GM10248 (cell line): Measurements from ENCODE around the gene SMARCA4.

ENCODE experiments used
- CTCF ChIA-PET: fragments of 300-600 bp; sonication (Branson Sonifier 250); formaldehyde crosslinking; extraction: SDS; loops from one replicate; lab custom pipeline; 2021; ENCODE audit warnings: antibody characterized with exemption; lab: Yijun Ruan, JAX
- POLR2A ChIA-PET: fragments of 350-650 bp; sonication (Branson Sonifier 250); formaldehyde crosslinking; extraction: SDS; loops from one replicate; lab custom pipeline; 2020; ENCODE audit warnings: antibody characterized with exemption; lab: Yijun Ruan, JAX
- DNase-seq: peaks from one replicate; pipeline ENCODE4 v3.0.0; 2012; ENCODE audit errors: extremely low spot score
- TF ChIP-seq, protein P1 (sequence below): IDR thresholded peaks from 2 replicates; pipeline ENCODE4 v1.5.1; 2012; ENCODE audit warnings: mild to moderate bottlenecking, low read depth; ENCODE audit errors: extremely low read depth, missing control alignments, control extremely low read depth

SMARCA4 gene

DNA sequence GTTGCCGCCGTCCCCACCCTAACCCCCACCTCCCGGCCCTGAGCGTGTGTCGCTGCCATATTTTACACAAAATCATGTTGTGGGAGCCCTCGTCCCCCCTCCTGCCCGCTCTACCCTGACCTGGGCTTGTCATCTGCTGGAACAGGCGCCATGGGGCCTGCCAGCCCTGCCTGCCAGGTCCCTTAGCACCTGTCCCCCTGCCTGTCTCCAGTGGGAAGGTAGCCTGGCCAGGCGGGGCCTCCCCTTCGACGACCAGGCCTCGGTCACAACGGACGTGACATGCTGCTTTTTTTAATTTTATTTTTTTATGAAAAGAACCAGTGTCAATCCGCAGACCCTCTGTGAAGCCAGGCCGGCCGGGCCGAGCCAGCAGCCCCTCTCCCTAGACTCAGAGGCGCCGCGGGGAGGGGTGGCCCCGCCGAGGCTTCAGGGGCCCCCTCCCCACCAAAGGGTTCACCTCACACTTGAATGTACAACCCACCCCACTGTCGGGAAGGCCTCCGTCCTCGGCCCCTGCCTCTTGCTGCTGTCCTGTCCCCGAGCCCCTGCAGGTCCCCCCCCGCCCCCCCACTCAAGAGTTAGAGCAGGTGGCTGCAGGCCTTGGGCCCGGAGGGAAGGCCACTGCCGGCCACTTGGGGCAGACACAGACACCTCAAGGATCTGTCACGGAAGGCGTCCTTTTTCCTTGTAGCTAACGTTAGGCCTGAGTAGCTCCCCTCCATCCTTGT is 38.8 kb upstream of the SMARCA4 start:
- DNase-seq, result no peak
- TF ChIP-seq, protein P1, sequence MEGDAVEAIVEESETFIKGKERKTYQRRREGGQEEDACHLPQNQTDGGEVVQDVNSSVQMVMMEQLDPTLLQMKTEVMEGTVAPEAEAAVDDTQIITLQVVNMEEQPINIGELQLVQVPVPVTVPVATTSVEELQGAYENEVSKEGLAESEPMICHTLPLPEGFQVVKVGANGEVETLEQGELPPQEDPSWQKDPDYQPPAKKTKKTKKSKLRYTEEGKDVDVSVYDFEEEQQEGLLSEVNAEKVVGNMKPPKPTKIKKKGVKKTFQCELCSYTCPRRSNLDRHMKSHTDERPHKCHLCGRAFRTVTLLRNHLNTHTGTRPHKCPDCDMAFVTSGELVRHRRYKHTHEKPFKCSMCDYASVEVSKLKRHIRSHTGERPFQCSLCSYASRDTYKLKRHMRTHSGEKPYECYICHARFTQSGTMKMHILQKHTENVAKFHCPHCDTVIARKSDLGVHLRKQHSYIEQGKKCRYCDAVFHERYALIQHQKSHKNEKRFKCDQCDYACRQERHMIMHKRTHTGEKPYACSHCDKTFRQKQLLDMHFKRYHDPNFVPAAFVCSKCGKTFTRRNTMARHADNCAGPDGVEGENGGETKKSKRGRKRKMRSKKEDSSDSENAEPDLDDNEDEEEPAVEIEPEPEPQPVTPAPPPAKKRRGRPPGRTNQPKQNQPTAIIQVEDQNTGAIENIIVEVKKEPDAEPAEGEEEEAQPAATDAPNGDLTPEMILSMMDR, result no peak
- CTCF ChIA-PET, result interaction anchor here (1.0 to 1.2 kb wide), 2 partner anchors 15 to 20 kb away, joined by 3 to 4 read pairs; no protein-coding TSS in a partner anchor
- POLR2A ChIA-PET, result no interaction called here

DNA sequence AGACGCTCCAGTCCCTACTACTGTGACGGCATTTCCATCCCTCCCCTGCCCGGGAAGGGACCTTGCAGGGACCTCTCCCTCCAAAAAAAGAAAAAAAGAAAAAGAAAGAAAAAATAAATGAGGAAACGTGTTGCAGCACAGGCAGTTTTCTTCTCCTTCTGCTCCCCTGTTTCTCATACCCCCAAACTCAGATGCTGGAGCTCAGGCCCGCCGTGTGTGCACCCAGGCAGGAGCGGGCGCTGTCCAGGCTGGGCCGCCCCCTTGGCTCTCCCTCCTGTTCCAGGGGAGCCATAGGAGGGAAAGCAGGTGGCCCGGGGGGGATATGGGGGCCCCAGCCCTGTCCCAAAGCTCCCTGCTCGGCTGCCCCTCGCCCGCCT is 38.2 kb upstream of the SMARCA4 start:
- ChIA-PET POLR2A (no interaction called here), CTCF (interaction anchor here (1.0 to 1.2 kb wide), 2 partner anchors 15 to 19 kb away, joined by 3 to 4 read pairs; no protein-coding TSS in a partner anchor)
- TF ChIP-seq, protein P1, result no peak
- DNase-seq, result no peak

DNA sequence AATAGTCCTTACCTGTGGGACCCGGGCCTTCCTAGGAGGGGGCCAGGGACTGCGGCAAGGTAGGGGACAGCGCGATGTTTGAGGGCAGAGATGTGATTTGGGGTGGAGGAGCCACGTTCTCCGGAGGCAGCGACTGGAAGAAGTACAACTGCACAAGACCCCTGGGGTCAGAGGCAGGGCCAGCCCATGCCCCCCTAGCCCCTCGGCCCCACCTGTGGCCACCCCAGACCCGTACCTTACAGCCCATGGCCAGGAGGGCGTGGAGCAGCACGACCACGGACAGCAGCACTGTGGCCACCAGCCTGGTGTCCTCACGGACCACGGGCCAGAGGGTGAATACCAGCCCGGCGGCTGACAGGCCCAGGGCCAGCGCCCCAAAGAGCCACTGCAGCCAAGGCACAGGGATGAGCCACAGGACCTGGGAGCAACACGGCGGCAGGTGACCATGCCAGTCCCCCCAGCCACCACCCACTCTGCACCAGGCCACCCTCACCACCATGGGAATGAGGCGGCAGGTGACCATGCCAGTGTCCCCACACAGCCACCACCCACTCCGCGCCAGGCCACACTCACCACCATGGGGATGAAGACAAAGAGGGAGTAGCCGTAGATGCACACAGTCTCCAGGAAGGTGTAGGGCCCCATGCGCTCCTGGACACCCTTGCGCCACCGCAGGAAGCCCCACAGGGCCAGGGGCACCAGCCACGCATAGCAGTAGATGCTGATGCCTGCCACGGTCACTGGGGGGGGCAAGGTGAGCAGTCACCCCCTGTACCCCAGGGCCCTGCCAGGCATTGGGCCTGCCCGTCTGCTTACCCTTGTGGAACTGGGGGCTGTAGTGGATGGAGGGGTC is 37.3 kb upstream of the SMARCA4 start:
- CTCF ChIA-PET, result interaction anchor here (1.0 to 2.7 kb wide), 2 partner anchors 12 to 18 kb away, joined by 4 to 16 read pairs; no protein-coding TSS in a partner anchor
- TF ChIP-seq, protein P1, result no peak

DNA sequence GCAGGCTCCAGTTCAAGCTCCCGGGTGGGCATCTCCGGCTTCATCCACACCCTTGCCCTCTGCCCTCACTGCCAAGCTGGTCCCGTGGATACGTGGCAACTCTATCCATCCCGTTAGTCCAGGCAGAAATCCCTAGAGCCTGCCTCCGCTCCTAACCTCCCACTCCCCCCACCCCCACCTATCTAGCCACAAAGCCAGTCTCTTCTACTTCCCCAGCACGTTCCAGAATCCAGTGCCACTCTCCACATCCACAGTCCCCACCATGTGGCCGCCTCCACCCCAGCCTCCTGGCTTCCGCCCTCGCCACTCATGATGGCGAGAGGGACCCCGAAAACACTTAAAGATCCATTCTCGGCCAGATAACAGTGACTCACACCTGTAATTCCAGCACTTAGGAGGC is 36.2 kb upstream of the SMARCA4 start:
- TF ChIP-seq, protein P1, result no peak
- CTCF ChIA-PET, result interaction anchor here (2.7 kb wide), 1 partner anchor 11 kb away, joined by 16 read pairs; no protein-coding TSS in a partner anchor
- no peak for DNase-seq
- POLR2A ChIA-PET, result no interaction called here

More for the DNA sequence above, 37.3 kb upstream of the SMARCA4 start:
- DNase-seq, result no peak
- POLR2A ChIA-PET, result no interaction called here

DNA sequence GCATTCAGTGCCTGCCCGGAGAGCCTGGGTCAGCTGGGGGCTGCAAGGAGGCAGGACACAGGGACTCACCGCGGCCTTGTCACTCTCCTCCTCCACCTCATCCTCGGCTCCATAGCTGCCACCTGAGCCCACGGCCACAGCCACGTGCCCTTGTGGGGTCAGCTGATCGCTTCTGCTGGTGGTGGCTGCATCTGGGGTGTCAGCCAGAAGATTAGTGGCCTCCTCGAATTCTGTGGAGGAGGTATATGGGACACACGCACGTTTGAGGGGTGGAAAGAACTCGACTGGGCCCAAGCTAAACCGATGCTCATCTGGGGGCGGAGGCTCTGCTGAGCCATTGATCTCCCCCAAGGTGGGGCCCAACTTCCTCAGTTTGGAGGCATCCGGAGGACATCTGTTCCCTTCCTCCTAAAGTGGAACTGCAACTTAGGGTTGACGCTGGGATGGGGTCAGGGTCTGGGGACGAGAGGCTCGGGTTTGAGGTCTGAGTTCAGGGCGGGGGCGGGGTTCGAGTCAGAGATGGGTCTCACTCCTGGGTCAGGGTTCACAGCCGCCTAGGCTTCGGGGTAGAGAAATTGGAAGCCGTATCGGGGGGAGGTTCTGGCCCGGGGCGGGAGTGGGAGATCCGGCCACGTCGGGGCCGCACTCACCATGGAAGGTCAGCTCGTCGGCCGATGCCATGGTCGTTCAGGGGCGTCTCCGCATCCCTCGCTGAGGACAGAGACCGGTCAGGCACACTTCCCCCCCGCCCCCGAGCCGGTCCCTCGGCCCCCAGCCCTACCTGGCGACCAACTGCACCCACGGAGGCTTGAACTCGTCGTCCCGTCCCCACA is 32.9 kb upstream of the SMARCA4 start:
- DNase-seq, result no peak
- POLR2A ChIA-PET, result interaction anchor here (1.6 kb wide), 1 partner anchor 10 kb away, joined by 3 read pairs; no protein-coding TSS in a partner anchor
- CTCF ChIA-PET, result interaction anchor here (1.5 to 1.8 kb wide), 2 partner anchors 15 to 57 kb away, joined by 3 to 7 read pairs; no protein-coding TSS in a partner anchor
- TF ChIP-seq, protein P1, result no peak
